GM23248 (cell line): ENCODE data around the gene SERPINA7. TPM values are rescaled to one million over a fixed set of nuclear protein-coding genes. Genes with fewer than 3 reads are reported as not detected.

ENCODE experiments used
- DNase-seq: peaks from one replicate; pipeline ENCODE4 v3.0.0-alpha.2; 2015
- H2AFZ ChIP-seq: fragments of 200-600 bp; sonication (generic); 2 replicates; pipeline ENCODE4 v1.6.1; 2016; ENCODE audit warnings: antibody characterized with exemption
- H3F3A ChIP-seq: fragments of 200-600 bp; sonication (generic); 2 replicates; pipeline ENCODE4 v1.6.1; 2016; ENCODE audit warnings: mild to moderate bottlenecking, antibody characterized with exemption, mixed run types; ENCODE audit not compliant: insufficient read depth
- H3K27ac ChIP-seq: fragments of 200-600 bp; sonication (generic); 2 replicates; pipeline ENCODE4 v1.5.1; 2016; ENCODE audit warnings: mild to moderate bottlenecking
- H3K27me3 ChIP-seq: fragments of 200-600 bp; sonication (generic); replicated peaks from 2 replicates; pipeline ENCODE4 v1.6.1; 2016; ENCODE audit warnings: mild to moderate bottlenecking; ENCODE audit not compliant: insufficient read depth
- H3K36me3 ChIP-seq: fragments of 200-600 bp; sonication (generic); 2 replicates; pipeline ENCODE4 v1.6.1; 2016; ENCODE audit warnings: low read depth, mild to moderate bottlenecking
- H3K4me1 ChIP-seq: fragments of 200-600 bp; sonication (generic); 2 replicates; pipeline ENCODE4 v1.6.1; 2016; ENCODE audit warnings: mild to moderate bottlenecking; ENCODE audit not compliant: insufficient read depth
- H3K4me2 ChIP-seq: fragments of 200-600 bp; sonication (generic); one replicate; pipeline ENCODE4 v1.6.1; 2016; ENCODE audit warnings: mild to moderate bottlenecking; ENCODE audit not compliant: unreplicated experiment
- H3K4me3 ChIP-seq: fragments of 200-600 bp; sonication (generic); 2 replicates; pipeline ENCODE4 v1.5.1; 2016; ENCODE audit warnings: mild to moderate bottlenecking
- H3K79me2 ChIP-seq: fragments of 200-600 bp; sonication (generic); 2 replicates; pipeline ENCODE4 v1.6.1; 2016; ENCODE audit warnings: mild to moderate bottlenecking; ENCODE audit not compliant: insufficient read depth
- H3K9ac ChIP-seq: fragments of 200-600 bp; sonication (generic); 2 replicates; pipeline ENCODE4 v1.6.1; 2016; ENCODE audit warnings: mild to moderate bottlenecking
- H3K9me2 ChIP-seq: fragments of 200-600 bp; sonication (generic); 2 replicates; pipeline ENCODE4 v1.6.1; 2016; ENCODE audit warnings: mixed run types, mild to moderate bottlenecking, moderate library complexity; ENCODE audit not compliant: insufficient read depth
- H3K9me3 ChIP-seq: fragments of 200-600 bp; sonication (generic); one replicate; pipeline ENCODE4 v1.6.1; 2017; ENCODE audit warnings: low read depth
- H4K20me1 ChIP-seq: fragments of 200-600 bp; sonication (generic); 2 replicates; pipeline ENCODE4 v1.6.0; 2016; ENCODE audit not compliant: insufficient read depth
- EZH2 ChIP-seq: fragments of 200-600 bp; sonication (generic); IDR thresholded peaks from 2 replicates; pipeline ENCODE4 v1.6.1; 2018; ENCODE audit warnings: antibody characterized with exemption, mild to moderate bottlenecking; ENCODE audit not compliant: insufficient read depth, poor library complexity, severe bottlenecking
- EZH2phosphoT487 ChIP-seq: fragments of 200-600 bp; sonication (generic); IDR thresholded peaks from 2 replicates; pipeline ENCODE4 v1.6.1; 2018; ENCODE audit warnings: antibody characterized with exemption, moderate library complexity, mild to moderate bottlenecking, low read depth; ENCODE audit not compliant: insufficient read depth
- WGBS, 2 experiments: methylation state at CpG; one replicate each; pipeline ENCODE4 v1.1.6; 2015 to 2017; ENCODE audit warnings: low lambda C conversion rate in 2 of 2, low coverage in 1 of 2; ENCODE audit errors: missing lambda C conversion rate in 2 of 2; 5-methylcytosine and 5-hydroxymethylcytosine counted together
- in situ Hi-C: fragments of 300-500 bp; cut with MboI; formaldehyde crosslinking; loops from 2 replicates; pipeline ENCODE4 v1.15.0; 2020
- polyA plus RNA-seq: library from polyadenylated mRNA; unstranded; fragments of >200 nt; fragmentation: Nextera tagmentation; extraction: Ambion mirVana; gene quantifications from 2 replicates; pipeline ENCODE4 v1.2.1, GENCODE V29; 2016
- total RNA-seq: library from RNA; depleted of rRNA; stranded (reverse); fragments of >200 nt; shearing (Covaris generic); gene quantifications from 2 replicates; pipeline ENCODE4 v1.2.3, GENCODE V29; 2014

Gene SERPINA7
- total and polyA plus RNA-seq, 2 experiments from 2014 or later = not detected

- WGBS, 2 experiments = 0 to 8% methylated on average over 2 of the region's 2 CpGs
- no peaks in the 10 kb centered on the region for H3K79me2 ChIP-seq
- in situ Hi-C loops = no loop called here
- TF ChIP-seq EZH2 = no peak
- TF ChIP-seq EZH2phosphoT487 = no peak
- H3K9me3 ChIP-seq = no peaks in the 10 kb centered on the region
- H3K9ac ChIP-seq = no peak overlapping the region
- no peaks in the 10 kb centered on the region for H3F3A ChIP-seq
- H3K4me2 ChIP-seq = no peak overlapping the region
- no peak overlapping the region for H2AFZ ChIP-seq
- H3K36me3 ChIP-seq = no peaks in the 10 kb centered on the region
- no peaks in the 10 kb centered on the region for H3K4me1 ChIP-seq
- H3K4me3 ChIP-seq = no peak overlapping the region
- no peaks in the 10 kb centered on the region for H4K20me1 ChIP-seq
- no peaks in the 10 kb centered on the region for H3K9me2 ChIP-seq
- no peaks in the 10 kb centered on the region for H3K27me3 ChIP-seq
- no peak overlapping the region for H3K27ac ChIP-seq
- no peak for DNase-seq
Measured at GRCh38 chrX:106022238-106022637, 16.3 kb downstream of the SERPINA7 start.

- Histone ChIP-seq H3K27ac (no peak overlapping the region), H4K20me1 (no peaks in the 10 kb centered on the region), H3K9me2 (no peaks in the 10 kb centered on the region), H3K36me3 (no peaks in the 10 kb centered on the region), H3K27me3 (no peaks in the 10 kb centered on the region), H3K9ac (no peak overlapping the region), H3K4me1 (no peaks in the 10 kb centered on the region), H3K4me2 (no peak overlapping the region), H3K79me2 (no peaks in the 10 kb centered on the region), H3K4me3 (no peak overlapping the region), H3K9me3 (no peaks in the 10 kb centered on the region), H2AFZ (no peak overlapping the region), H3F3A (no peaks in the 10 kb centered on the region)
- TF ChIP-seq EZH2 = no peak
- no peak for TF ChIP-seq EZH2phosphoT487
- DNase-seq = no peak
- in situ Hi-C loops = no loop called here
- WGBS, 2 experiments = 17 to 60% methylated on average over 1 of the region's 1 CpG
Measured at GRCh38 chrX:106014119-106014775, 24.3 kb downstream of the SERPINA7 start.

- Histone ChIP-seq H3F3A (no peaks in the 10 kb centered on the region), H3K9ac (no peak overlapping the region)
Measured at GRCh38 chrX:106009145-106009544, 29.4 kb downstream of the SERPINA7 start.

GRCh38 chrX:106007815-106008214 lies 30.7 kb downstream of the SERPINA7 start:
- in situ Hi-C loops = no loop called here
- WGBS, 2 experiments = 0% methylated on average over 1 of the region's 1 CpG

More at GRCh38 chrX:106009145-106009544, 29.4 kb downstream of the SERPINA7 start:
- no peak for TF ChIP-seq EZH2
- no peak for TF ChIP-seq EZH2phosphoT487
- H3K79me2 ChIP-seq = no peaks in the 10 kb centered on the region
- H3K4me3 ChIP-seq = no peak overlapping the region
- WGBS, 2 experiments = 23 to 27% methylated on average over 5 of the region's 5 CpGs
- no peaks in the 10 kb centered on the region for H3K4me1 ChIP-seq
- DNase-seq = no peak
- H3K27me3 ChIP-seq = no peaks in the 10 kb centered on the region
- no peak overlapping the region for H3K27ac ChIP-seq
- H3K9me2 ChIP-seq = no peaks in the 10 kb centered on the region
- H4K20me1 ChIP-seq = no peaks in the 10 kb centered on the region
- in situ Hi-C loops = no loop called here
- H3K36me3 ChIP-seq = no peaks in the 10 kb centered on the region
- H3K4me2 ChIP-seq = no peak overlapping the region
- no peak overlapping the region for H2AFZ ChIP-seq
- H3K9me3 ChIP-seq = no peaks in the 10 kb centered on the region

More at GRCh38 chrX:106007815-106008214, 30.7 kb downstream of the SERPINA7 start:
- Histone ChIP-seq H2AFZ (no peak overlapping the region), H3K27me3 (no peaks in the 10 kb centered on the region), H3K4me2 (no peak overlapping the region), H3K9ac (no peak overlapping the region), H3F3A (no peaks in the 10 kb centered on the region), H3K4me3 (no peak overlapping the region), H3K36me3 (no peaks in the 10 kb centered on the region), H3K4me1 (no peaks in the 10 kb centered on the region), H3K79me2 (no peaks in the 10 kb centered on the region), H3K9me2 (no peaks in the 10 kb centered on the region), H4K20me1 (no peaks in the 10 kb centered on the region), H3K27ac (no peak overlapping the region), H3K9me3 (no peaks in the 10 kb centered on the region)
- DNase-seq = no peak
- TF ChIP-seq EZH2 = no peak
- TF ChIP-seq EZH2phosphoT487 = no peak
